Tibial nerve (tissue), 4 donors: ENCODE measurements around the gene STAC3.

Source experiments
- CTCF ChIP-seq, 5 experiments: fragments of 200-600 bp in 3 of 5; fragments of 450-650 bp in 2 of 5; sonication (generic) in 3 of 5; IDR thresholded peaks; one replicate each; pipeline ENCODE4 v1.5.1; 2016 to 2019; ENCODE audit warnings: antibody characterized with exemption in 5 of 5, mild to moderate bottlenecking in 3 of 5, moderate library complexity in 2 of 5
- EP300 ChIP-seq, 2 donors: sonication (generic); formaldehyde crosslinking; IDR thresholded peaks; one replicate each; pipeline ENCODE4 v1.6.1; 2017; ENCODE audit warnings: antibody characterized with exemption in 2 of 2, mild to moderate bottlenecking in 1 of 2
- POLR2A ChIP-seq, 2 donors: fragments of 450-650 bp; IDR thresholded peaks; one replicate each; pipeline ENCODE4 v1.6.1; 2017; ENCODE audit warnings: antibody characterized with exemption in 2 of 2, mild to moderate bottlenecking in 2 of 2, moderate library complexity in 2 of 2

- no peak for TF ChIP-seq POLR2A (IDR thresholded peaks at IDR 0.05)
- TF ChIP-seq CTCF (IDR thresholded peaks at IDR 0.05), result no peak
- no peak for TF ChIP-seq EP300 (IDR thresholded peaks at IDR 0.05)
Measured at GRCh38 chr12:57195186-57195585, 55.8 kb downstream of the STAC3 start.
